HEK293 (cell line): ENCODE results near the gene NCAPG2.

Experiments
- CTCF ChIA-PET: fragments of 350-600 bp; formaldehyde crosslinking; extraction: SDS; loops from one replicate; lab custom pipeline; 2021; ENCODE audit warnings: antibody characterized with exemption; lab: Yijun Ruan, JAX
- POLR2A ChIA-PET: fragments of 300-600 bp; formaldehyde crosslinking; extraction: SDS; loops from one replicate; lab custom pipeline; 2020; ENCODE audit warnings: antibody characterized with exemption, inconsistent platforms; lab: Yijun Ruan, JAX
- H3K27ac ChIP-seq: fragments of 200-500 bp; sonication (Bioruptor generic); 2 replicates; pipeline ENCODE4 v1.5.1; 2014; ENCODE audit warnings: low read depth, low read length, control low read depth, inconsistent platforms; ENCODE audit errors: extremely low read depth
- H3K36me3 ChIP-seq, 2 experiments: fragments of 200-500 bp in 1 of 2; sonication (Bioruptor generic) in 1 of 2; 1 replicate in 1 of 2; 2 replicates in 1 of 2; pipeline ENCODE4 v1.5.1; 2014 to 2017; ENCODE audit warnings: inconsistent platforms in 2 of 2, low read length in 2 of 2; ENCODE audit not compliant: control insufficient read depth in 2 of 2, insufficient read depth in 1 of 2
- H3K4me1 ChIP-seq: fragments of 200-500 bp; sonication (Bioruptor generic); 2 replicates; pipeline ENCODE4 v1.5.1; 2014; ENCODE audit warnings: mild to moderate bottlenecking, low read length, inconsistent platforms; ENCODE audit not compliant: control insufficient read depth, insufficient read depth
- H3K4me3 ChIP-seq: 2 replicates; pipeline ENCODE4 v1.5.1; 2011; ENCODE audit warnings: low read depth, mild to moderate bottlenecking, control low read depth, low read length, moderate library complexity
- H3K9me3 ChIP-seq: fragments of 200-500 bp; sonication (Bioruptor generic); 2 replicates; pipeline ENCODE4 v1.5.1; 2014; ENCODE audit warnings: low read depth, low read length, inconsistent platforms; ENCODE audit not compliant: control insufficient read depth, insufficient read depth
- KLF10 ChIP-seq: fragments of 450-650 bp; IDR thresholded peaks from 2 replicates; pipeline ENCODE4 v1.5.1; 2018; ENCODE audit warnings: missing biosample characterization, mild to moderate bottlenecking, missing genetic modification characterization
- KLF7 ChIP-seq: fragments of 450-650 bp; formaldehyde crosslinking; IDR thresholded peaks from 2 replicates; pipeline ENCODE4 v1.5.1; 2016; ENCODE audit warnings: missing biosample characterization, missing genetic modification characterization, borderline replicate concordance
- OSR2 ChIP-seq: fragments of 450-650 bp; formaldehyde crosslinking; IDR thresholded peaks from 2 replicates; pipeline ENCODE4 v1.5.1; 2016; ENCODE audit warnings: missing biosample characterization, missing genetic modification characterization
- RBAK ChIP-seq: fragments of 450-650 bp; formaldehyde crosslinking; IDR thresholded peaks from 2 replicates; pipeline ENCODE4 v1.5.1; 2016; ENCODE audit warnings: missing biosample characterization, missing genetic modification characterization
- SP7 ChIP-seq: fragments of 450-650 bp; formaldehyde crosslinking; IDR thresholded peaks from 2 replicates; pipeline ENCODE4 v1.5.1; 2016; ENCODE audit warnings: missing biosample characterization, missing genetic modification characterization
- ZNF184 ChIP-seq: fragments of 450-650 bp; IDR thresholded peaks from 2 replicates; pipeline ENCODE4 v1.5.1; 2018; ENCODE audit warnings: missing biosample characterization, mild to moderate bottlenecking, missing genetic modification characterization
- ZNF354C ChIP-seq: fragments of 450-650 bp; formaldehyde crosslinking; IDR thresholded peaks from 2 replicates; pipeline ENCODE4 v1.5.1; 2016; ENCODE audit warnings: missing biosample characterization, missing genetic modification characterization, low read depth, borderline replicate concordance
- ZNF416 ChIP-seq: fragments of 450-650 bp; formaldehyde crosslinking; IDR thresholded peaks from 2 replicates; pipeline ENCODE4 v1.5.1; 2016; ENCODE audit warnings: missing biosample characterization, missing genetic modification characterization
- ZNF433 ChIP-seq: fragments of 450-650 bp; formaldehyde crosslinking; IDR thresholded peaks from 2 replicates; pipeline ENCODE4 v1.5.1; 2016; ENCODE audit warnings: missing biosample characterization, missing genetic modification characterization, low read depth
- ZNF488 ChIP-seq: fragments of 450-650 bp; formaldehyde crosslinking; IDR thresholded peaks from 2 replicates; pipeline ENCODE4 v1.5.1; 2016; ENCODE audit warnings: missing biosample characterization, missing genetic modification characterization
- ZNF514 ChIP-seq: fragments of 450-650 bp; formaldehyde crosslinking; IDR thresholded peaks from 2 replicates; pipeline ENCODE4 v1.5.1; 2016; ENCODE audit warnings: missing biosample characterization, missing genetic modification characterization
- ZNF521 ChIP-seq: fragments of 450-650 bp; formaldehyde crosslinking; IDR thresholded peaks from 2 replicates; pipeline ENCODE4 v1.5.1; 2017; ENCODE audit warnings: missing biosample characterization, mild to moderate bottlenecking, missing genetic modification characterization
- ZNF670 ChIP-seq: fragments of 450-650 bp; formaldehyde crosslinking; IDR thresholded peaks from 2 replicates; pipeline ENCODE4 v1.5.1; 2016; ENCODE audit warnings: missing biosample characterization, missing genetic modification characterization, low read depth
- ZNF785 ChIP-seq: fragments of 450-650 bp; formaldehyde crosslinking; IDR thresholded peaks from 2 replicates; pipeline ENCODE4 v1.5.1; 2016; ENCODE audit warnings: missing biosample characterization, missing genetic modification characterization
- ZSCAN16 ChIP-seq: fragments of 450-650 bp; formaldehyde crosslinking; IDR thresholded peaks from 2 replicates; pipeline ENCODE4 v1.5.1; 2016; ENCODE audit warnings: missing biosample characterization, missing genetic modification characterization
- ZSCAN23 ChIP-seq: fragments of 450-650 bp; formaldehyde crosslinking; IDR thresholded peaks from 2 replicates; pipeline ENCODE4 v1.5.1; 2016; ENCODE audit warnings: missing biosample characterization, missing genetic modification characterization
- TF ChIP-seq, protein P1 (sequence below): fragments of 450-650 bp; formaldehyde crosslinking; IDR thresholded peaks from 2 replicates; pipeline ENCODE4 v1.5.1; 2016; ENCODE audit warnings: missing biosample characterization, missing genetic modification characterization
- TF ChIP-seq, protein P2 (sequence below): fragments of 450-650 bp; formaldehyde crosslinking; IDR thresholded peaks from 2 replicates; pipeline ENCODE4 v1.5.1; 2016; ENCODE audit warnings: missing biosample characterization, missing genetic modification characterization
- TF ChIP-seq, protein P3 (sequence below): fragments of 450-650 bp; formaldehyde crosslinking; IDR thresholded peaks from 2 replicates; pipeline ENCODE4 v1.5.1; 2016; ENCODE audit warnings: missing biosample characterization, missing genetic modification characterization, borderline replicate concordance
- TF ChIP-seq, protein P4 (sequence below): fragments of 450-650 bp; formaldehyde crosslinking; IDR thresholded peaks from 2 replicates; pipeline ENCODE4 v1.5.1; 2016; ENCODE audit warnings: missing biosample characterization, missing genetic modification characterization, borderline replicate concordance

Gene NCAPG2

DNA sequence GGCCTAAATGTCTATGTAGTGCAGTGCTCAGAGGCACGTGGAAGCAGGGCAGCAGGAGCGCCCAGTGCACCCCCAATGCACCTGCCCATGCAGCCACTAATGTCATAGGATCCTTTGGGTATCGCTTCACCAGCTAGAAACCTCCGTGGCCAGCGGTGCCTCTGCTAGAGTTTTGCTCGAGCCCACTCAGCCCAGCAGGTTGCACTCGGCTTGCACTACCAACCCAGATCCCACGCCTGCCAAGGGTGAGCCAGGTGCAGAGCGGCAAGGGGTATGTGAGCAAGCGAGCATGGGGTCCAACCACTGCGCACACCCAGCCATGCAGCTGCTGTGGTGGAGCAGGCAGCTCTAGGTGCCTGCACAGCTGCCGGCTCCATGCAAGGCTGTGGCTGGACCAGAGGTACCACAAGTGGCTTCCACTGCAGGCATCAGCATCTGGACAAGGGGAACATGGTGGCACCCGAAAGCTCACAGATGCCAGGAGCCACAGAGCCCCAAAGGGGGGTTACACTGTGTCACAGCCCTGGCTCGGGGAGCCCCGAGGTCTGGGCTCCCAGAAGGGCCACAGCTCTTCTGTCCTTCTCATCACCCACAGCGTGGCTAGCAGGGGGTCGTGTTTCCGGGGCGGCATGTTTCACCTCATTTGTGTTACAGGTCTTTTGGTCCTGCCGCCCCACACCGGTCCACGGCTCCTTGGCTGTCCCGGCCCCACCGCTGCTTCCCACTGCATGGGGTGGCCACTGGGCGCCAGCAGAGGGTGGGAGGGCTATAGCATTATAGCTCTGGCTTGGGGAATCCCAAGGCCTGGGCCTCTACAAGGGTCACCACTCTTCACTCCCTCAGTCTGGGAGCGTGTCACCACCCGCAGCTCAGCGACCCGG lies 2.3 kb upstream of the NCAPG2 start (continued):
- TF ChIP-seq ZNF416 (tag by site-specific recombination) (no peak), SP7 (no peak)

DNA sequence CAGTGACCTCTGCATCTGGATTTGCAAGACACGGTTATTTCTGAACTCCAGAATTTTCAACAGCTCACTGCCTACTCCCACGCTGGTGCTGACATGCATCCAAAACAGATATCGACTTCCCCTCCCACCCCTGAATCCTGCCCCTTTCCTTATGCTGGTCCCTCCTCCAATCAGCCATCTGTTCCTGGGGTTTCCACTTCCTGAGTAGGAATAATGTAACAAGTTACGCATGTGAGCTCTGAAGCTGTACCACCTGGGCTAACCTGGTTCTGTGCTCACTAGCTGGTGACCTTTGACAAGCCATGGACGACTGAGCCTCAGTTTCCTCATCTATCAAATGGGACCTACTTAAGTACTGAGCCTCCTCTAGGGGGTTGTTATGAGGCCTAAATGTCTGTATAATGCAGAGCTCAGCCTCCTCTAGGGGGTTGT lies 1.7 kb upstream of the NCAPG2 start:
- H3K27ac ChIP-seq: no peak overlapping the region
- peaks cover 0 to 18% of the 10 kb centered on the region in 2 experiments; a peak in 1 of 3 replicates for H3K36me3 ChIP-seq
- H3K4me3 ChIP-seq: no peak overlapping the region
- no peak for TF ChIP-seq RBAK (tag by site-specific recombination)
- no peak for TF ChIP-seq ZNF670
- TF ChIP-seq, protein P1, sequence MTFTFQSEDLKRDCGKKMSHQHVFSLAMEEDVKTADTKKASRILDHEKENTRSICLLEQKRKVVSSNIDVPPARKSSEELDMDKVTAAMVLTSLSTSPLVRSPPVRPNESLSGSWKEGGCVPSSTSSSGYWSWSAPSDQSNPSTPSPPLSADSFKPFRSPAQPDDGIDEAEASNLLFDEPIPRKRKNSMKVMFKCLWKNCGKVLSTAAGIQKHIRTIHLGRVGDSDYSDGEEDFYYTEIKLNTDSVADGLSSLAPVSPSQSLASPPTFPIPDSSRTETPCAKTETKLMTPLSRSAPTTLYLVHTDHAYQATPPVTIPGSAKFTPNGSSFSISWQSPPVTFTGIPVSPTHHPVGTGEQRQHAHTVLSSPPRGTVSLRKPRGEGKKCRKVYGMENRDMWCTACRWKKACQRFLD (tag by site-specific recombination): no peak
- no peak for TF ChIP-seq ZSCAN16 (tag by site-specific recombination)
- TF ChIP-seq KLF10 (tag by site-specific recombination): no peak
- no peak for TF ChIP-seq ZNF514 (tag by site-specific recombination)
- TF ChIP-seq ZNF521 (tag by site-specific recombination): no peak
- no peak for TF ChIP-seq ZNF433 (tag by site-specific recombination)
- TF ChIP-seq ZNF785 (tag by site-specific recombination): no peak
- no peak for TF ChIP-seq KLF7 (tag by site-specific recombination)
- TF ChIP-seq, protein P2, sequence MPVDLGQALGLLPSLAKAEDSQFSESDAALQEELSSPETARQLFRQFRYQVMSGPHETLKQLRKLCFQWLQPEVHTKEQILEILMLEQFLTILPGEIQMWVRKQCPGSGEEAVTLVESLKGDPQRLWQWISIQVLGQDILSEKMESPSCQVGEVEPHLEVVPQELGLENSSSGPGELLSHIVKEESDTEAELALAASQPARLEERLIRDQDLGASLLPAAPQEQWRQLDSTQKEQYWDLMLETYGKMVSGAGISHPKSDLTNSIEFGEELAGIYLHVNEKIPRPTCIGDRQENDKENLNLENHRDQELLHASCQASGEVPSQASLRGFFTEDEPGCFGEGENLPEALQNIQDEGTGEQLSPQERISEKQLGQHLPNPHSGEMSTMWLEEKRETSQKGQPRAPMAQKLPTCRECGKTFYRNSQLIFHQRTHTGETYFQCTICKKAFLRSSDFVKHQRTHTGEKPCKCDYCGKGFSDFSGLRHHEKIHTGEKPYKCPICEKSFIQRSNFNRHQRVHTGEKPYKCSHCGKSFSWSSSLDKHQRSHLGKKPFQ (tag by site-specific recombination): no peak
- TF ChIP-seq, protein P3, sequence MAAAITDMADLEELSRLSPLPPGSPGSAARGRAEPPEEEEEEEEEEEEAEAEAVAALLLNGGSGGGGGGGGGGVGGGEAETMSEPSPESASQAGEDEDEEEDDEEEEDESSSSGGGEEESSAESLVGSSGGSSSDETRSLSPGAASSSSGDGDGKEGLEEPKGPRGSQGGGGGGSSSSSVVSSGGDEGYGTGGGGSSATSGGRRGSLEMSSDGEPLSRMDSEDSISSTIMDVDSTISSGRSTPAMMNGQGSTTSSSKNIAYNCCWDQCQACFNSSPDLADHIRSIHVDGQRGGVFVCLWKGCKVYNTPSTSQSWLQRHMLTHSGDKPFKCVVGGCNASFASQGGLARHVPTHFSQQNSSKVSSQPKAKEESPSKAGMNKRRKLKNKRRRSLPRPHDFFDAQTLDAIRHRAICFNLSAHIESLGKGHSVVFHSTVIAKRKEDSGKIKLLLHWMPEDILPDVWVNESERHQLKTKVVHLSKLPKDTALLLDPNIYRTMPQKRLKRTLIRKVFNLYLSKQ: no peak
- TF ChIP-seq ZNF488: no peak
- no peak for TF ChIP-seq OSR2
- TF ChIP-seq, protein P4, sequence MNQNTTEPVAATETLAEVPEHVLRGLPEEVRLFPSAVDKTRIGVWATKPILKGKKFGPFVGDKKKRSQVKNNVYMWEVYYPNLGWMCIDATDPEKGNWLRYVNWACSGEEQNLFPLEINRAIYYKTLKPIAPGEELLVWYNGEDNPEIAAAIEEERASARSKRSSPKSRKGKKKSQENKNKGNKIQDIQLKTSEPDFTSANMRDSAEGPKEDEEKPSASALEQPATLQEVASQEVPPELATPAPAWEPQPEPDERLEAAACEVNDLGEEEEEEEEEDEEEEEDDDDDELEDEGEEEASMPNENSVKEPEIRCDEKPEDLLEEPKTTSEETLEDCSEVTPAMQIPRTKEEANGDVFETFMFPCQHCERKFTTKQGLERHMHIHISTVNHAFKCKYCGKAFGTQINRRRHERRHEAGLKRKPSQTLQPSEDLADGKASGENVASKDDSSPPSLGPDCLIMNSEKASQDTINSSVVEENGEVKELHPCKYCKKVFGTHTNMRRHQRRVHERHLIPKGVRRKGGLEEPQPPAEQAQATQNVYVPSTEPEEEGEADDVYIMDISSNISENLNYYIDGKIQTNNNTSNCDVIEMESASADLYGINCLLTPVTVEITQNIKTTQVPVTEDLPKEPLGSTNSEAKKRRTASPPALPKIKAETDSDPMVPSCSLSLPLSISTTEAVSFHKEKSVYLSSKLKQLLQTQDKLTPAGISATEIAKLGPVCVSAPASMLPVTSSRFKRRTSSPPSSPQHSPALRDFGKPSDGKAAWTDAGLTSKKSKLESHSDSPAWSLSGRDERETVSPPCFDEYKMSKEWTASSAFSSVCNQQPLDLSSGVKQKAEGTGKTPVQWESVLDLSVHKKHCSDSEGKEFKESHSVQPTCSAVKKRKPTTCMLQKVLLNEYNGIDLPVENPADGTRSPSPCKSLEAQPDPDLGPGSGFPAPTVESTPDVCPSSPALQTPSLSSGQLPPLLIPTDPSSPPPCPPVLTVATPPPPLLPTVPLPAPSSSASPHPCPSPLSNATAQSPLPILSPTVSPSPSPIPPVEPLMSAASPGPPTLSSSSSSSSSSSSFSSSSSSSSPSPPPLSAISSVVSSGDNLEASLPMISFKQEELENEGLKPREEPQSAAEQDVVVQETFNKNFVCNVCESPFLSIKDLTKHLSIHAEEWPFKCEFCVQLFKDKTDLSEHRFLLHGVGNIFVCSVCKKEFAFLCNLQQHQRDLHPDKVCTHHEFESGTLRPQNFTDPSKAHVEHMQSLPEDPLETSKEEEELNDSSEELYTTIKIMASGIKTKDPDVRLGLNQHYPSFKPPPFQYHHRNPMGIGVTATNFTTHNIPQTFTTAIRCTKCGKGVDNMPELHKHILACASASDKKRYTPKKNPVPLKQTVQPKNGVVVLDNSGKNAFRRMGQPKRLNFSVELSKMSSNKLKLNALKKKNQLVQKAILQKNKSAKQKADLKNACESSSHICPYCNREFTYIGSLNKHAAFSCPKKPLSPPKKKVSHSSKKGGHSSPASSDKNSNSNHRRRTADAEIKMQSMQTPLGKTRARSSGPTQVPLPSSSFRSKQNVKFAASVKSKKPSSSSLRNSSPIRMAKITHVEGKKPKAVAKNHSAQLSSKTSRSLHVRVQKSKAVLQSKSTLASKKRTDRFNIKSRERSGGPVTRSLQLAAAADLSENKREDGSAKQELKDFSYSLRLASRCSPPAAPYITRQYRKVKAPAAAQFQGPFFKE (tag by site-specific recombination): no peak
- TF ChIP-seq ZSCAN23 (tag by site-specific recombination): no peak
- no peak for TF ChIP-seq ZNF184 (tag by site-specific recombination)
- no peak for TF ChIP-seq ZNF354C (tag by site-specific recombination)
- no peaks in the 10 kb centered on the region for H3K4me1 ChIP-seq
- H3K9me3 ChIP-seq: no peaks in the 10 kb centered on the region
- ChIA-PET CTCF (no interaction called here), POLR2A (no interaction called here)
